OCI-LY7 (cell line): ENCODE measurements around the gene UBAP1L. TPM values are rescaled to one million over a fixed set of nuclear protein-coding genes. Genes with fewer than 3 reads are reported as not detected.

Experiments used
- BruUV-seq: library from RNA; stranded (reverse); fragments of 400-500 nt; replicated peaks from 2 replicates; lab custom pipeline; 2021; lab: Mats Ljungman, UMichigan
- CTCF ChIA-PET: fragments of 300-600 bp; sonication (Branson Sonifier 250); formaldehyde crosslinking; loops from one replicate; lab custom pipeline; 2022; ENCODE audit warnings: antibody characterized with exemption; ENCODE audit not compliant: unreplicated experiment; lab: Charles Lee
- POLR2A ChIA-PET: fragments of 300-600 bp; sonication (Branson Sonifier 250); formaldehyde crosslinking; loops from one replicate; lab custom pipeline; 2022; ENCODE audit warnings: antibody characterized with exemption; lab: Charles Lee
- DNase-seq: peaks from one replicate; pipeline ENCODE4 v3.0.0-alpha.2; 2015; ENCODE audit warnings: low spot score
- H2AFZ ChIP-seq: fragments of 200-600 bp; sonication (generic), shearing (Covaris generic); 2 replicates; pipeline ENCODE4 v1.6.1; 2014; ENCODE audit warnings: mild to moderate bottlenecking, antibody characterized with exemption, low read length, moderate library complexity
- H3K27ac ChIP-seq: fragments of 200-600 bp; sonication (generic); 2 replicates; pipeline ENCODE4 v1.5.1; 2014; ENCODE audit warnings: mixed run types, low read depth, mild to moderate bottlenecking, moderate library complexity, low read length, inconsistent platforms; ENCODE audit not compliant: poor library complexity, severe bottlenecking
- H3K36me3 ChIP-seq: fragments of 200-600 bp; sonication (generic); 2 replicates; pipeline ENCODE4 v1.6.1; 2014; ENCODE audit warnings: mild to moderate bottlenecking, antibody characterized with exemption, low read length, moderate library complexity, mixed read lengths; ENCODE audit not compliant: insufficient read depth
- H3K4me1 ChIP-seq: fragments of 200-600 bp; sonication (generic); 2 replicates; pipeline ENCODE4 v1.5.1; 2014; ENCODE audit warnings: mild to moderate bottlenecking, low read length; ENCODE audit not compliant: insufficient read depth, poor library complexity, severe bottlenecking
- H3K4me2 ChIP-seq: fragments of 200-600 bp; sonication (generic); 2 replicates; pipeline ENCODE4 v1.6.1; 2014; ENCODE audit warnings: mild to moderate bottlenecking, low read length
- H3K4me3 ChIP-seq: fragments of 200-600 bp; sonication (generic); 2 replicates; pipeline ENCODE4 v1.5.1; 2014; ENCODE audit warnings: mild to moderate bottlenecking, low read depth, low read length; ENCODE audit not compliant: poor library complexity, severe bottlenecking
- H3K79me2 ChIP-seq: fragments of 200-600 bp; sonication (generic); 2 replicates; pipeline ENCODE4 v1.6.1; 2016; ENCODE audit warnings: low read depth, mild to moderate bottlenecking, low read length, moderate library complexity, mixed read lengths; ENCODE audit not compliant: insufficient read depth
- H3K9me2 ChIP-seq: fragments of 200-600 bp; sonication (generic); 2 replicates; pipeline ENCODE4 v1.6.1; 2016; ENCODE audit warnings: mild to moderate bottlenecking, low read length, mixed read lengths; ENCODE audit not compliant: insufficient read depth
- H3K9me3 ChIP-seq: fragments of 200-600 bp; sonication (generic); 2 replicates; pipeline ENCODE4 v1.6.1; 2014; ENCODE audit warnings: mild to moderate bottlenecking, mixed run types, low read length, mixed read lengths
- H4K20me1 ChIP-seq: fragments of 200-600 bp; sonication (generic); 2 replicates; pipeline ENCODE4 v1.6.1; 2014; ENCODE audit warnings: mild to moderate bottlenecking, antibody characterized with exemption, low read length, moderate library complexity, mixed read lengths; ENCODE audit not compliant: insufficient read depth
- CTCF ChIP-seq: fragments of 200-600 bp; sonication (generic); conservative IDR thresholded peaks from 2 replicates; pipeline ENCODE4 v1.5.1; 2014; ENCODE audit warnings: mild to moderate bottlenecking, antibody characterized with exemption, low read length, moderate library complexity, mixed read lengths
- EZH2phosphoT487 ChIP-seq: fragments of 200-600 bp; sonication (generic); IDR thresholded peaks from 2 replicates; pipeline ENCODE4 v1.6.1; 2018; ENCODE audit warnings: low read depth, borderline replicate concordance, mild to moderate bottlenecking, mixed run types, antibody characterized with exemption, low read length, moderate library complexity, mixed read lengths
- intact Hi-C: fragments of 100-400 bp; cut with micrococcal nuclease; formaldehyde crosslinking; loops from one replicate; pipeline ENCODE4 v1.10.0; 2022; ENCODE audit not compliant: unreplicated experiment
- total RNA-seq, 2 experiments: library from RNA; depleted of rRNA in 1 of 2; stranded (reverse); fragments of >200 nt in 1 of 2; shearing (Covaris generic) in 1 of 2; gene quantifications; 2 replicates each; pipeline ENCODE4 v1.2.3, GENCODE V29; 2014 to 2022

The UBAP1L gene
- total RNA-seq, 2 experiments from 2014 or later: 7.4 to 8.3 TPM

GRCh38 chr15:65081758-65082157 is 33.2 kb downstream of the UBAP1L start:
- no TSS peak for BruUV-seq
- intact Hi-C loops: no loop called here
- Histone ChIP-seq H3K36me3 (no peaks in the 10 kb centered on the region), H3K4me3 (no peak overlapping the region), H3K4me1 (no peaks in the 10 kb centered on the region), H3K79me2 (no peaks in the 10 kb centered on the region), H4K20me1 (no peaks in the 10 kb centered on the region), H3K9me2 (no peaks in the 10 kb centered on the region), H3K9me3 (no peaks in the 10 kb centered on the region), H3K27ac (no peak overlapping the region), H2AFZ (no peak overlapping the region), H3K4me2 (no peak overlapping the region)
- TF ChIP-seq CTCF (no peak), EZH2phosphoT487 (no peak)
- no peak for DNase-seq
- CTCF ChIA-PET: no interaction called here
- POLR2A ChIA-PET: interaction anchor here (0.6 kb wide), 1 partner anchor 365 kb away, joined by 4 read pairs; no protein-coding TSS in a partner anchor

GRCh38 chr15:65081270-65081669 is 33.7 kb downstream of the UBAP1L start:
- Histone ChIP-seq H3K27ac (no peak overlapping the region), H4K20me1 (no peaks in the 10 kb centered on the region), H3K9me2 (no peaks in the 10 kb centered on the region), H2AFZ (no peak overlapping the region), H3K79me2 (no peaks in the 10 kb centered on the region), H3K4me2 (no peak overlapping the region), H3K9me3 (no peaks in the 10 kb centered on the region), H3K4me1 (no peaks in the 10 kb centered on the region), H3K4me3 (no peak overlapping the region), H3K36me3 (no peaks in the 10 kb centered on the region)
- ChIA-PET CTCF (interaction anchor here (0.5 kb wide), 1 partner anchor 13 kb away, joined by 3 read pairs; no protein-coding TSS in a partner anchor), POLR2A (no interaction called here)
- BruUV-seq: no TSS peak
- TF ChIP-seq CTCF (no peak), EZH2phosphoT487 (no peak)
- intact Hi-C loops: no loop called here
- DNase-seq: no peak

- TF ChIP-seq EZH2phosphoT487 (no peak), CTCF (no peak)
- intact Hi-C loops: no loop called here
- no peaks in the 10 kb centered on the region for H3K79me2 ChIP-seq
- no TSS peak for BruUV-seq
- no peaks in the 10 kb centered on the region for H3K9me2 ChIP-seq
- no peak overlapping the region for H3K4me3 ChIP-seq
- H2AFZ ChIP-seq: no peak overlapping the region
- no peaks in the 10 kb centered on the region for H3K36me3 ChIP-seq
- no peak for DNase-seq
- H3K27ac ChIP-seq: no peak overlapping the region
- POLR2A ChIA-PET: interaction anchor here (1.0 kb wide), 1 partner anchor 16 kb away, joined by 3 read pairs; no protein-coding TSS in a partner anchor
- H3K4me1 ChIP-seq: no peaks in the 10 kb centered on the region
- no peak overlapping the region for H3K4me2 ChIP-seq
- H4K20me1 ChIP-seq: no peaks in the 10 kb centered on the region
- H3K9me3 ChIP-seq: no peaks in the 10 kb centered on the region
- CTCF ChIA-PET: no interaction called here
Observed at GRCh38 chr15:65079580-65079979, 35.4 kb downstream of the UBAP1L start.
